ENCODE results near the gene FLII. TPM values are rescaled to one million over a fixed set of nuclear protein-coding genes. Genes with fewer than 3 reads are reported as not detected.

The FLII gene
- total and polyA plus RNA-seq, 2 of the 13 experiments (the other 11 are each of a cell fraction or from before 2014, with no cell fraction given): 130 to 303 TPM

DNA sequence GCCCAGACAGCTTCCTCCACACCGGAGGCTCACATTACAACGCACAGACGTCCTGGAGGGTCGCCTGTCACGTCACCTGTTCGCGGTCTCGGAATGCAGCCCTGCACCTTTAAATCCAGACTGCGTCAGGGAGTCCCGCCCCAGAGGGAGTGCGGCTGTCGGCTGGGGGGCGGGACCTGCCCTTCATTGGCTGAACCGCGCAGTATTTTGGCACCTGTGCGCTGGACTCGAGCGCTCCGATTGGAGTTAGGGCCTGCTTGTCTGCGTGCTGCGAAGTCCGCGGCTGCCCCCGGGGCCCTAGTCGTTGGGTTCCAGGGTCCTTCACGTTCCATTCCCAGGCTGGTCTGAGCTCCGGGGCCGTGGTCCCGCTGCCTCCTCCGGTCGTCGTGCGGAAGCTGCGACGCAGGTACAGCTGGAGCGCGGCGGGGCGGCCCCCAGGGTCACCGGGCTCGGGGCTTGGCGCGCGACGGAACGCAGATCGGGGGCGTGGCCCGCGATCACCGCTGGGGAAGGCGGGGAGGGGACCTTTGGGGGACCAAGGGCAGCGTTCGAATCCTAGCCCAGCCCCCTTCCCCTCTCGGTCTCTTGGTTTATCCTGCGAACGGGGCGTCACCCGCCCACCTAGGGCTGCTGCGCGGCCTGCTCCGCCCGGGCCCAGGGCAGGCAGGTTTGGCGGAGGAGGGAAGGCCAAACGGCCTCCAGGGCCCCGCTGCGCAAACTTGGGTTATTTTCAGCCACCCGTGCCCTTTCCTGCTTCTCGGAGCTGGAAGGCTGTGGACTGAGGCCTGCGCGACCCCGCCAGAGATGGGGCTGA, 2.0 kb upstream of the FLII start, which contains the start of gene MIEF2 (continued):
- TF ChIP-seq, protein P1, sequence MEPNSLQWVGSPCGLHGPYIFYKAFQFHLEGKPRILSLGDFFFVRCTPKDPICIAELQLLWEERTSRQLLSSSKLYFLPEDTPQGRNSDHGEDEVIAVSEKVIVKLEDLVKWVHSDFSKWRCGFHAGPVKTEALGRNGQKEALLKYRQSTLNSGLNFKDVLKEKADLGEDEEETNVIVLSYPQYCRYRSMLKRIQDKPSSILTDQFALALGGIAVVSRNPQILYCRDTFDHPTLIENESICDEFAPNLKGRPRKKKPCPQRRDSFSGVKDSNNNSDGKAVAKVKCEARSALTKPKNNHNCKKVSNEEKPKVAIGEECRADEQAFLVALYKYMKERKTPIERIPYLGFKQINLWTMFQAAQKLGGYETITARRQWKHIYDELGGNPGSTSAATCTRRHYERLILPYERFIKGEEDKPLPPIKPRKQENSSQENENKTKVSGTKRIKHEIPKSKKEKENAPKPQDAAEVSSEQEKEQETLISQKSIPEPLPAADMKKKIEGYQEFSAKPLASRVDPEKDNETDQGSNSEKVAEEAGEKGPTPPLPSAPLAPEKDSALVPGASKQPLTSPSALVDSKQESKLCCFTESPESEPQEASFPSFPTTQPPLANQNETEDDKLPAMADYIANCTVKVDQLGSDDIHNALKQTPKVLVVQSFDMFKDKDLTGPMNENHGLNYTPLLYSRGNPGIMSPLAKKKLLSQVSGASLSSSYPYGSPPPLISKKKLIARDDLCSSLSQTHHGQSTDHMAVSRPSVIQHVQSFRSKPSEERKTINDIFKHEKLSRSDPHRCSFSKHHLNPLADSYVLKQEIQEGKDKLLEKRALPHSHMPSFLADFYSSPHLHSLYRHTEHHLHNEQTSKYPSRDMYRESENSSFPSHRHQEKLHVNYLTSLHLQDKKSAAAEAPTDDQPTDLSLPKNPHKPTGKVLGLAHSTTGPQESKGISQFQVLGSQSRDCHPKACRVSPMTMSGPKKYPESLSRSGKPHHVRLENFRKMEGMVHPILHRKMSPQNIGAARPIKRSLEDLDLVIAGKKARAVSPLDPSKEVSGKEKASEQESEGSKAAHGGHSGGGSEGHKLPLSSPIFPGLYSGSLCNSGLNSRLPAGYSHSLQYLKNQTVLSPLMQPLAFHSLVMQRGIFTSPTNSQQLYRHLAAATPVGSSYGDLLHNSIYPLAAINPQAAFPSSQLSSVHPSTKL (CRISPR knock-in tag; IDR thresholded peaks at IDR 0.05): no peak; the same call in none of the 2 replicates
- TF ChIP-seq CREB1 (IDR thresholded peaks at IDR 0.05) (peak; percentile 86), CREB1 (CRISPR knock-in tag; IDR thresholded peaks at IDR 0.05) (peak; percentile 48; the same call in 1 of the 2 replicates), ZNF264 (CRISPR knock-in tag; IDR thresholded peaks at IDR 0.05) (no peak), TRIM24 (CRISPR knock-in tag; IDR thresholded peaks at IDR 0.05) (no peak), EEA1 (CRISPR knock-in tag; IDR thresholded peaks at IDR 0.05; ENCODE audit: borderline replicate concordance) (peak; percentile 28; the same call in 1 of the 2 replicates), FOXK1 (CRISPR knock-in tag; IDR thresholded peaks at IDR 0.05; ENCODE audit: borderline replicate concordance, low read depth) (0 out of 2 replicates have a peak, but pooled peaks have one; percentile 14), RBM22 (optimal IDR thresholded peaks at IDR 0.05; ENCODE audit: low read length) (no peak), SRSF9 (IDR thresholded peaks at IDR 0.05; ENCODE audit: borderline replicate concordance, insufficient read depth, low read depth, low read length, poor library complexity, severe bottlenecking) (no peak), DMAP1 (CRISPR knock-in tag; IDR thresholded peaks at IDR 0.05) (peak; percentile 56), RARA (CRISPR knock-in tag; IDR thresholded peaks at IDR 0.05) (no peak), KMT2B (CRISPR knock-in tag; IDR thresholded peaks at IDR 0.05) (no peak), FOSL1 (CRISPR knock-in tag; IDR thresholded peaks at IDR 0.05; ENCODE audit: borderline replicate concordance) (no peak), ZNF343 (CRISPR knock-in tag; IDR thresholded peaks at IDR 0.05) (peak; percentile 62; the same call in 1 of the 2 replicates), ZNF770 (CRISPR knock-in tag; IDR thresholded peaks at IDR 0.05) (peak; percentile 21; the same call in 1 of the 2 replicates), NR3C1 (CRISPR knock-in tag; IDR thresholded peaks at IDR 0.05) (no peak), ZNF574 (CRISPR knock-in tag; IDR thresholded peaks at IDR 0.05) (peak; percentile 50), ZNF672 (CRISPR knock-in tag; IDR thresholded peaks at IDR 0.05) (no peak), KDM5B (CRISPR knock-in tag; IDR thresholded peaks at IDR 0.05; ENCODE audit: borderline replicate concordance) (peak; percentile 65; the same call in 1 of the 2 replicates), IRF1 (CRISPR knock-in tag; IDR thresholded peaks at IDR 0.05; ENCODE audit: low read depth) (no peak), SNAPC2 (CRISPR knock-in tag; IDR thresholded peaks at IDR 0.05) (no peak)

Measured in HepG2 (cell line).